Upper lobe of left lung (tissue), 6 donors: Measurements from ENCODE around the gene CSTF1. TPM values are rescaled to one million over a fixed set of nuclear protein-coding genes. Genes with fewer than 3 reads are reported as not detected.
"Not testable (repeated sequence)": the region's sequence is repeated elsewhere in the genome, so short reads cannot be mapped to it uniquely, and the experiment has no call there.

Source experiments
- ATAC-seq, 2 donors: fragments of 200-7000 bp; cut with Tn5 transposase; one replicate each; pipeline ENCODE4 v1.9.1; 2022; ENCODE audit warnings: mild to moderate bottlenecking in 2 of 2, moderate library complexity in 2 of 2; ENCODE audit not compliant: low FRiP score in 2 of 2
- DNase-seq, 2 donors: peaks; one replicate each; pipeline ENCODE4 v3.0.0-alpha.2; 2019 to 2020
- H3K27ac ChIP-seq, 4 donors: fragments of 200-600 bp; sonication (generic); one replicate each; pipeline ENCODE4 v1.5.1; 2016 to 2019
- H3K27me3 ChIP-seq, 4 donors: fragments of 200-600 bp; sonication (generic); one replicate each; pipeline ENCODE4 v1.5.1; 2017 to 2019
- H3K36me3 ChIP-seq, 4 donors: fragments of 200-600 bp; sonication (generic); one replicate each; pipeline ENCODE4 v1.5.1; 2016 to 2019
- H3K4me1 ChIP-seq, 4 donors: fragments of 200-600 bp; sonication (generic); one replicate each; pipeline ENCODE4 v1.5.1; 2018 to 2019
- H3K4me3 ChIP-seq, 4 donors: fragments of 200-600 bp; sonication (generic); one replicate each; pipeline ENCODE4 v1.5.1; 2017 to 2019; ENCODE audit warnings: mild to moderate bottlenecking in 2 of 4, moderate library complexity in 1 of 4
- H3K9me3 ChIP-seq, 4 donors: fragments of 200-600 bp; sonication (generic); one replicate each; pipeline ENCODE4 v1.5.1; 2018 to 2019
- CTCF ChIP-seq, 6 experiments: fragments of 450-650 bp in 4 of 6; fragments of 200-600 bp in 2 of 6; sonication (generic) in 2 of 6; IDR thresholded peaks; one replicate each; pipeline ENCODE4 v1.5.1; 2016 to 2019; ENCODE audit warnings: antibody characterized with exemption in 6 of 6
- EP300 ChIP-seq, 4 donors: sonication (generic); formaldehyde crosslinking; IDR thresholded peaks; one replicate each; pipeline ENCODE4 v1.5.1; 2017; ENCODE audit warnings: antibody characterized with exemption in 4 of 4, control low read depth in 2 of 4
- POLR2A ChIP-seq, 4 donors: fragments of 450-650 bp; IDR thresholded peaks; one replicate each; pipeline ENCODE4 v1.5.1; 2016 to 2017; ENCODE audit warnings: antibody characterized with exemption in 4 of 4, mild to moderate bottlenecking in 2 of 4
- POLR2AphosphoS5 ChIP-seq, 2 donors: sonication (generic); formaldehyde crosslinking; IDR thresholded peaks; one replicate each; pipeline ENCODE4 v1.5.1; 2017; ENCODE audit warnings: antibody characterized with exemption in 2 of 2
- WGBS, 2 donors: methylation state at CpG; one replicate each; pipeline ENCODE4 v1.1.5; 2017 to 2018; 5-methylcytosine and 5-hydroxymethylcytosine counted together
- total RNA-seq, 6 donors: library from RNA; depleted of rRNA in 4 of 6; stranded (reverse); fragments of >200 nt in 4 of 6; gene quantifications; one replicate each; pipeline versions ENCODE4 v1.1.0 to v1.2.1, GENCODE V29; 2016 to 2021
- donor health status: DM: no; HTN: no; CAD: no; lungs with moderate emphysema.
- donor health status: DM: no; HTN: yes; CAD: no; lungs with severe emphysema.

The CSTF1 gene
- total RNA-seq, 6 donors from 2014 or later: 3.3 to 30.5 (median 22.5) TPM

- WGBS, 2 donors: 95 to 97% methylated on average over 4 of the region's 4 CpGs
- Histone ChIP-seq H3K27ac (no peak overlapping the region), H3K9me3 (no peaks in the 10 kb centered on the region), H3K27me3 (no peaks in the 10 kb centered on the region), H3K4me3 (no peak overlapping the region), H3K4me1 (peaks cover 21 to 32% (median 23%) of the 10 kb centered on the region in 4 donors), H3K36me3 (peaks cover 0 to 3% (median 0%) of the 10 kb centered on the region in 4 donors)
- no peak for DNase-seq
- ATAC-seq: no peak
- TF ChIP-seq EP300 (IDR thresholded peaks at IDR 0.05) (no peak), CTCF (IDR thresholded peaks at IDR 0.05) (no peak)
Measured at GRCh38 chr20:56389807-56390206, 2.6 kb upstream of the CSTF1 start.

- H3K27ac ChIP-seq, H3K4me3 ChIP-seq, H3K9me3 ChIP-seq, H3K27me3 ChIP-seq, H3K36me3 ChIP-seq, ATAC-seq: not testable (repeated sequence)
- peak in 1 of 2 donors; percentile 46 for DNase-seq
- H3K4me1 ChIP-seq: peaks cover 21 to 34% (median 23%) of the 10 kb centered on the region in 4 donors
- WGBS, 2 donors: 94 to 98% methylated on average over 9 of the region's 9 CpGs
Measured at GRCh38 chr20:56390396-56390795, 2.0 kb upstream of the CSTF1 start.

- no peak for DNase-seq
- TF ChIP-seq POLR2A (IDR thresholded peaks at IDR 0.05) (no peak), EP300 (IDR thresholded peaks at IDR 0.05) (no peak), POLR2AphosphoS5 (IDR thresholded peaks at IDR 0.05) (no peak), CTCF (IDR thresholded peaks at IDR 0.05) (no peak)
- Histone ChIP-seq H3K27me3 (no peaks in the 10 kb centered on the region), H3K4me1 (peaks cover 21 to 34% (median 23%) of the 10 kb centered on the region in 4 donors), H3K9me3 (no peaks in the 10 kb centered on the region), H3K27ac (no peak overlapping the region), H3K4me3 (peak overlapping the region in 3 of 4 donors; percentile 85 to 90 (median 90)), H3K36me3 (peaks cover 0 to 13% (median 6%) of the 10 kb centered on the region in 4 donors)
- WGBS, 2 donors: 25 to 27% methylated on average over 10 of the region's 10 CpGs
- ATAC-seq: no peak
Measured at GRCh38 chr20:56391037-56391436, 1.4 kb upstream of the CSTF1 start.

GRCh38 chr20:56391596-56392131, 781 bp upstream of the CSTF1 start:
- peak; percentile 44 to 50 for ATAC-seq
- 2% methylated on average over 13 to 29 of the region's 29 CpGs for WGBS, 2 donors
- Histone ChIP-seq H3K27ac (peak overlapping the region; percentile 90 to 96 (median 92)), H3K9me3 (no peaks in the 10 kb centered on the region), H3K4me3 (peak overlapping the region; percentile 42 to 90 (median 88)), H3K4me1 (peaks cover 21 to 34% (median 23%) of the 10 kb centered on the region in 4 donors), H3K36me3 (peaks cover under 1 to 17% (median 12%) of the 10 kb centered on the region in 4 donors), H3K27me3 (no peaks in the 10 kb centered on the region)
- TF ChIP-seq CTCF (IDR thresholded peaks at IDR 0.05): no peak
- TF ChIP-seq EP300 (IDR thresholded peaks at IDR 0.05): no peak
- TF ChIP-seq POLR2A (IDR thresholded peaks at IDR 0.05): no peak
- TF ChIP-seq POLR2AphosphoS5 (IDR thresholded peaks at IDR 0.05): no peak
- DNase-seq: no peak

- Histone ChIP-seq H3K4me3 (peak overlapping the region; percentile 85 to 90 (median 88)), H3K27me3 (no peaks in the 10 kb centered on the region), H3K36me3 (peaks cover 14 to 31% (median 24%) of the 10 kb centered on the region in 4 donors), H3K27ac (peak overlapping the region; percentile 90 to 96 (median 92)), H3K9me3 (no peaks in the 10 kb centered on the region), H3K4me1 (peaks cover 21 to 34% (median 23%) of the 10 kb centered on the region in 4 donors)
- WGBS, 2 donors: 0 to 1% methylated on average over 16 to 18 of the region's 18 CpGs
- no peak for ATAC-seq
- no peak for DNase-seq
- no peak for TF ChIP-seq POLR2AphosphoS5 (IDR thresholded peaks at IDR 0.05)
- no peak for TF ChIP-seq POLR2A (IDR thresholded peaks at IDR 0.05)
- TF ChIP-seq EP300 (IDR thresholded peaks at IDR 0.05): no peak
- TF ChIP-seq CTCF (IDR thresholded peaks at IDR 0.05): no peak
Measured at GRCh38 chr20:56392881-56393482, 537 bp downstream of the CSTF1 start.
